HL-60 (cell line): ENCODE measurements around the gene GSTO2.

ENCODE experiments used
- CTCF ChIP-seq: IDR thresholded peaks from one replicate; pipeline ENCODE4 v1.5.1; 2011; ENCODE audit warnings: low read length, control low read depth, inconsistent platforms; ENCODE audit not compliant: insufficient read depth
- POLR2AphosphoS5 ChIP-seq: IDR thresholded peaks from 2 replicates; pipeline ENCODE4 v1.6.1; 2012; ENCODE audit warnings: low read depth
- REST ChIP-seq: IDR thresholded peaks from 2 replicates; pipeline ENCODE4 v1.6.1; 2012; ENCODE audit warnings: low read depth; ENCODE audit not compliant: insufficient replicate concordance
- SPI1 ChIP-seq: IDR thresholded peaks from 2 replicates; pipeline ENCODE4 v1.6.1; 2012; ENCODE audit warnings: low read depth, mild to moderate bottlenecking, borderline replicate concordance

- TF ChIP-seq CTCF, result no peak
- no peak for TF ChIP-seq REST
- no peak for TF ChIP-seq POLR2AphosphoS5
- no peak for TF ChIP-seq SPI1
Measured at GRCh38 chr10:104330168-104331110, 61.5 kb downstream of the GSTO2 start.
